Smooth muscle cell (in vitro differentiated cells): Measurements from ENCODE around the gene RASSF1. TPM values are rescaled to one million over a fixed set of nuclear protein-coding genes. Genes with fewer than 3 reads are reported as not detected.

Source experiments
- DNase-seq: peaks from one replicate; lab custom pipeline; 2025; ENCODE audit not compliant: unreplicated experiment; lab: John Stamatoyannopoulos, UW
- H2AFZ ChIP-seq: fragments of 200-600 bp; sonication (generic); 2 replicates; pipeline ENCODE4 v1.6.0; 2016; ENCODE audit warnings: antibody characterized with exemption, low read depth, mild to moderate bottlenecking
- H3F3A ChIP-seq: fragments of 200-600 bp; sonication (generic); 2 replicates; pipeline ENCODE4 v1.6.0; 2017; ENCODE audit warnings: antibody characterized with exemption, low read depth
- H3K27ac ChIP-seq: fragments of 200-600 bp; sonication (generic); 2 replicates; pipeline ENCODE4 v1.5.1; 2016; ENCODE audit warnings: low read depth, mild to moderate bottlenecking
- H3K27me3 ChIP-seq: fragments of 200-600 bp; sonication (generic); 2 replicates; pipeline ENCODE4 v1.6.1; 2016; ENCODE audit warnings: low read depth, mild to moderate bottlenecking
- H3K36me3 ChIP-seq: fragments of 200-600 bp; sonication (generic); 2 replicates; pipeline ENCODE4 v1.5.1; 2016; ENCODE audit warnings: low read depth
- H3K4me1 ChIP-seq: fragments of 200-600 bp; sonication (generic); 2 replicates; pipeline ENCODE4 v1.5.1; 2016; ENCODE audit warnings: low read depth
- H3K4me2 ChIP-seq: fragments of 200-600 bp; sonication (generic); 2 replicates; pipeline ENCODE4 v1.6.0; 2016; ENCODE audit warnings: mild to moderate bottlenecking
- H3K4me3 ChIP-seq: fragments of 200-600 bp; sonication (generic); 2 replicates; pipeline ENCODE4 v1.5.1; 2016; ENCODE audit warnings: mild to moderate bottlenecking
- H3K79me2 ChIP-seq: fragments of 200-600 bp; sonication (generic); 2 replicates; pipeline ENCODE4 v1.6.0; 2016; ENCODE audit warnings: low read depth, mild to moderate bottlenecking
- H3K9ac ChIP-seq: fragments of 200-600 bp; sonication (generic); 2 replicates; pipeline ENCODE4 v1.6.0; 2016; ENCODE audit warnings: low read depth
- H3K9me3 ChIP-seq: fragments of 200-600 bp; sonication (generic); replicated peaks from 2 replicates; pipeline ENCODE4 v1.5.1; 2016; ENCODE audit warnings: low read depth
- H4K20me1 ChIP-seq: fragments of 200-600 bp; sonication (generic); 2 replicates; pipeline ENCODE4 v1.6.0; 2016; ENCODE audit warnings: low read depth
- CTCF ChIP-seq: fragments of 200-600 bp; sonication (generic); IDR thresholded peaks from 2 replicates; pipeline ENCODE4 v1.5.1; 2017; ENCODE audit warnings: borderline replicate concordance, mild to moderate bottlenecking, antibody characterized with exemption; ENCODE audit not compliant: insufficient read depth, poor library complexity, severe bottlenecking
- WGBS: methylation state at CpG from one replicate; pipeline ENCODE4 v1.1.7; 2016; ENCODE audit warnings: low lambda C conversion rate; 5-methylcytosine and 5-hydroxymethylcytosine counted together
- polyA plus RNA-seq: library from polyadenylated mRNA; unstranded; fragments of >200 nt; fragmentation: Nextera tagmentation; extraction: Ambion mirVana; gene quantifications from 2 replicates; pipeline ENCODE4 v1.2.1, GENCODE V29; 2016
- total RNA-seq: library from RNA; depleted of rRNA; stranded (reverse); fragments of >200 nt; gene quantifications from 2 replicates; pipeline ENCODE4 v1.2.3, GENCODE V29; 2014

Gene RASSF1
- total and polyA plus RNA-seq, 2 experiments from 2014 or later = 27.6 to 58.5 TPM

DNA sequence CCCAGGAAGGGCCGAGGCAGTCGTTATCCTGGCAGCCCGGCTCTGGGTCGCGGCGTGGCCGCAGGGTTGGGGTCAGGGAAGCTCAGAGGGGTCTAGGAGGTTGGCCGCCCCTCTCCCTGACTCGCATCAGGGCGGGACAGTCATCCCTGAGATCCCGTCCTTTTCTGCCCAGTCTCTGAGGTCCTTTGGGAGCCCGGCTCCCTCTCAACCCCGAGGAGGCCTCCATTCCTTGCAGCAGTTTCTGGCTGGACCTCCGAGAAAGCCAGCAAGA, 18.6 kb downstream of the RASSF1 start:
- Histone ChIP-seq H4K20me1 (peaks cover 10% of the 10 kb centered on the region), H3K27me3 (no peaks in the 10 kb centered on the region), H3K4me3 (peak overlapping the region; percentile 75), H3K4me2 (peak overlapping the region; percentile 88), H3K27ac (no peak overlapping the region), H3K4me1 (peaks cover 19% of the 10 kb centered on the region), H3K9ac (peak overlapping the region; percentile 98), H2AFZ (peak overlapping the region; percentile 60), H3K36me3 (no peaks in the 10 kb centered on the region), H3K79me2 (peaks cover 28% of the 10 kb centered on the region), H3K9me3 (no peaks in the 10 kb centered on the region), H3F3A (peaks cover 6% of the 10 kb centered on the region)
- TF ChIP-seq CTCF = no peak
- DNase-seq = no peak
- 3% methylated on average over 14 of the region's 14 CpGs for WGBS

GRCh38 chr3:50321336-50322114, 19.1 kb downstream of the RASSF1 start:
- peaks cover 14% of the 10 kb centered on the region for H4K20me1 ChIP-seq
- H3K27ac ChIP-seq = peak overlapping the region; percentile 95
- peak overlapping the region; percentile 98 for H3K9ac ChIP-seq
- no peaks in the 10 kb centered on the region for H3K27me3 ChIP-seq
- peaks cover 17% of the 10 kb centered on the region for H3K4me1 ChIP-seq
- H3F3A ChIP-seq = peaks cover 6% of the 10 kb centered on the region
- H3K9me3 ChIP-seq = no peaks in the 10 kb centered on the region
- WGBS = 1% methylated on average over 46 of the region's 59 CpGs
- TF ChIP-seq CTCF = peak; percentile 49
- peak overlapping the region; percentile 88 for H3K4me2 ChIP-seq
- peaks cover 23% of the 10 kb centered on the region for H3K79me2 ChIP-seq
- DNase-seq = peak; percentile 92
- peak overlapping the region; percentile 60 for H2AFZ ChIP-seq
- H3K36me3 ChIP-seq = no peaks in the 10 kb centered on the region
- peak overlapping the region; percentile 75 for H3K4me3 ChIP-seq

- H3K4me1 ChIP-seq = peaks cover 17% of the 10 kb centered on the region
- peak overlapping the region; percentile 98 for H3K9ac ChIP-seq
- H3K79me2 ChIP-seq = peaks cover 20% of the 10 kb centered on the region
- H3K4me3 ChIP-seq = peak overlapping the region; percentile 75
- H3K4me2 ChIP-seq = peak overlapping the region; percentile 88
- no peak for TF ChIP-seq CTCF
- no peaks in the 10 kb centered on the region for H3K36me3 ChIP-seq
- H3K27me3 ChIP-seq = no peaks in the 10 kb centered on the region
- H3F3A ChIP-seq = peaks cover 6% of the 10 kb centered on the region
- H4K20me1 ChIP-seq = peaks cover 18% of the 10 kb centered on the region
- no peaks in the 10 kb centered on the region for H3K9me3 ChIP-seq
- WGBS = 1% methylated on average over 20 of the region's 45 CpGs
- peak; percentile 92 for DNase-seq
- H3K27ac ChIP-seq = peak overlapping the region; percentile 95
- peak overlapping the region; percentile 60 for H2AFZ ChIP-seq
Observed at GRCh38 chr3:50320853-50321335, 19.7 kb downstream of the RASSF1 start.
